Measurements from ENCODE around the gene CMSS1. TPM values are rescaled to one million over a fixed set of nuclear protein-coding genes. Genes with fewer than 3 reads are reported as not detected.
A peak's percentile ranks its signal among the peaks of the same experiment; 100 is the strongest.

The CMSS1 gene
- polyA plus RNA-seq, 2 of the 4 experiments (the other 2 are of a cell fraction) = 61.1 to 62.9 TPM

GRCh38 chr3:100044369-100044768 lies 226.7 kb downstream of the CMSS1 start:
- FAIRE-seq (no peak), ATAC-seq (no peak), DNase-seq (ENCODE audit: low read depth in 1 of 2, low spot score in 1 of 2) (no peak)
- Histone ChIP-seq H3K4me1 (peaks cover 69% of the 10 kb centered on the region), H3K4me3 (no peak overlapping the region), H3K9me3 (no peaks in the 10 kb centered on the region), H3K4me2 (no peak overlapping the region), H3K27ac (peak overlapping the region in 1 of 2 experiments; percentile 44; a peak in 1 of 6 replicates)
- TF ChIP-seq RCOR1 (IDR thresholded peaks at IDR 0.05; ENCODE audit: low read depth, low read length) (no peak), FOXS1 (CRISPR knock-in tag; IDR thresholded peaks at IDR 0.05) (no peak), ZSCAN20 (CRISPR knock-in tag; IDR thresholded peaks at IDR 0.05) (no peak), HOXB13 (CRISPR knock-in tag; IDR thresholded peaks at IDR 0.05; ENCODE audit: low read depth) (no peak), KDM1A (IDR thresholded peaks at IDR 0.05; ENCODE audit: low read depth) (no peak), SMC3 (IDR thresholded peaks at IDR 0.05) (no peak), HMGXB4 (CRISPR knock-in tag; IDR thresholded peaks at IDR 0.05; ENCODE audit: borderline replicate concordance) (no peak), CBX8 (IDR thresholded peaks at IDR 0.05) (no peak), REST (IDR thresholded peaks at IDR 0.05) (no peak), CTCF (IDR thresholded peaks at IDR 0.05) (no peak)
- CTCF ChIA-PET = interaction anchor here (1.0 to 2.4 kb wide), 3 partner anchors 13 to 210 kb away, joined by 3 to 8 read pairs (median 3); no protein-coding TSS in a partner anchor
- POLR2A ChIA-PET = no interaction called here

- FAIRE-seq (no peak), DNase-seq (ENCODE audit: low read depth in 1 of 2, low spot score in 1 of 2) (no peak), ATAC-seq (no peak)
- Histone ChIP-seq H3K4me3 (no peak overlapping the region), H3K27ac (peak overlapping the region in 1 of 2 experiments; percentile 49; a peak in 5 of 6 replicates), H3K4me2 (peak overlapping the region; percentile 23), H3K9me3 (no peaks in the 10 kb centered on the region), H3K4me1 (peaks cover 62% of the 10 kb centered on the region)
- 81% methylated on average over 3 of the region's 3 CpGs for WGBS (ENCODE audit: missing lambda C conversion rate)
- ChIA-PET POLR2A (no interaction called here), CTCF (interaction anchor here (0.9 to 1.4 kb wide), 5 partner anchors 18 to 211 kb away, joined by 3 read pairs; no protein-coding TSS in a partner anchor)
- no peak for TF ChIP-seq HOXB5 (CRISPR knock-in tag; IDR thresholded peaks at IDR 0.05)
- TF ChIP-seq KDM5A (IDR thresholded peaks at IDR 0.05) = no peak
- TF ChIP-seq POLR2AphosphoS2 (conservative IDR thresholded peaks at IDR 0.05; ENCODE audit: low read length) = no peak
- TF ChIP-seq HEYL (CRISPR knock-in tag; IDR thresholded peaks at IDR 0.05) = no peak
- TF ChIP-seq ZSCAN20 (CRISPR knock-in tag; IDR thresholded peaks at IDR 0.05) = no peak
- TF ChIP-seq RNF2 (IDR thresholded peaks at IDR 0.05; ENCODE audit: borderline replicate concordance, low read depth) = no peak
- TF ChIP-seq ATOH8 (CRISPR knock-in tag; IDR thresholded peaks at IDR 0.05; ENCODE audit: low read depth) = no peak
- no peak for TF ChIP-seq GATA3 (IDR thresholded peaks at IDR 0.05; ENCODE audit: borderline replicate concordance)
- TF ChIP-seq SMC3 (IDR thresholded peaks at IDR 0.05) = no peak
- no peak for TF ChIP-seq NPAS2 (CRISPR knock-in tag; IDR thresholded peaks at IDR 0.05; ENCODE audit: borderline replicate concordance)
- TF ChIP-seq CBX8 (IDR thresholded peaks at IDR 0.05) = no peak
- TF ChIP-seq CBX2 (IDR thresholded peaks at IDR 0.05; ENCODE audit: borderline replicate concordance, low read depth) = no peak
- no peak for TF ChIP-seq CHD4 (IDR thresholded peaks at IDR 0.05; ENCODE audit: borderline replicate concordance)
- no peak for TF ChIP-seq CTCF (IDR thresholded peaks at IDR 0.05)
- no peak for TF ChIP-seq BHLHE40 (IDR thresholded peaks at IDR 0.05; ENCODE audit: low read depth, low read length)
- TF ChIP-seq RAD21 (conservative IDR thresholded peaks at IDR 0.05 in 1 of 2, IDR thresholded peaks at IDR 0.05 in 1 of 2) = no peak
- no peak for TF ChIP-seq ZC3H11A (IDR thresholded peaks at IDR 0.05)
- no peak for TF ChIP-seq MYC (IDR thresholded peaks at IDR 0.05; ENCODE audit: borderline replicate concordance, low read length)
Measured at GRCh38 chr3:100045696-100046095, 228.0 kb downstream of the CMSS1 start.

Data from A549 (cell line).